GM12878 (cell line): ENCODE results near the gene ECM2. TPM values are rescaled to one million over a fixed set of nuclear protein-coding genes. Genes with fewer than 3 reads are reported as not detected.

ENCODE experiments used
- CHD4 ChIP-seq: fragments of 200-600 bp; sonication (generic); IDR thresholded peaks from 2 replicates; pipeline ENCODE4 v1.6.1; 2016; ENCODE audit warnings: mild to moderate bottlenecking
- CTCF ChIP-seq, 3 experiments: IDR thresholded peaks in 2 of 3; conservative IDR thresholded peaks in 1 of 3; 2 replicates each; pipeline ENCODE4 v1.5.1; 2011; ENCODE audit warnings: low read depth in 3 of 3, low read length in 3 of 3, mild to moderate bottlenecking in 3 of 3, control low read depth in 2 of 3, moderate library complexity in 2 of 3, inconsistent platforms in 1 of 3, mixed read lengths in 1 of 3; ENCODE audit not compliant: control insufficient read depth in 2 of 3, insufficient read depth in 1 of 3; ENCODE audit errors: extremely low read depth in 1 of 3
- EP300 ChIP-seq, 2 experiments: fragments of 150-350 bp in 1 of 2; IDR thresholded peaks; 2 replicates each; pipeline ENCODE4 v1.6.1; 2011 to 2012; ENCODE audit warnings: low read depth in 2 of 2, low read length in 2 of 2, borderline replicate concordance in 1 of 2, improper control_type of control experiment in 1 of 2, inconsistent platforms in 1 of 2; ENCODE audit not compliant: control insufficient read depth in 1 of 2
- ETV6 ChIP-seq, 2 experiments: fragments of 450-650 bp in 1 of 2; IDR thresholded peaks in 1 of 2; conservative IDR thresholded peaks in 1 of 2; 2 replicates each; pipeline ENCODE4 v1.6.1; 2014; ENCODE audit warnings: antibody characterized with exemption in 1 of 2, borderline replicate concordance in 1 of 2, low read depth in 1 of 2, mild to moderate bottlenecking in 1 of 2, moderate library complexity in 1 of 2
- GABPA ChIP-seq: IDR thresholded peaks from 2 replicates; pipeline ENCODE4 v1.6.1; 2014; ENCODE audit warnings: antibody characterized with exemption, low read depth, mild to moderate bottlenecking, inconsistent platforms
- MAX ChIP-seq: IDR thresholded peaks from 2 replicates; pipeline ENCODE4 v1.6.1; 2012; ENCODE audit warnings: low read depth, low read length, improper control_type of control experiment
- PKNOX1 ChIP-seq: fragments of 450-650 bp; IDR thresholded peaks from 2 replicates; pipeline ENCODE4 v1.6.1; 2016; ENCODE audit warnings: mild to moderate bottlenecking
- RFX5 ChIP-seq: IDR thresholded peaks from 2 replicates; pipeline ENCODE4 v1.6.1; 2011; ENCODE audit warnings: low read depth, low read length, improper control_type of control experiment
- SIN3A ChIP-seq: IDR thresholded peaks from 2 replicates; pipeline ENCODE4 v1.6.1; 2012; ENCODE audit warnings: low read depth, low read length, improper control_type of control experiment
- TBL1XR1 ChIP-seq: IDR thresholded peaks from 2 replicates; pipeline ENCODE4 v1.6.1; 2012; ENCODE audit warnings: low read depth, low read length, improper control_type of control experiment
- TCF7 ChIP-seq: IDR thresholded peaks from 2 replicates; pipeline ENCODE4 v1.6.1; 2014; ENCODE audit warnings: antibody characterized with exemption, borderline replicate concordance
- ZNF207 ChIP-seq: fragments of 450-650 bp; IDR thresholded peaks from 2 replicates; pipeline ENCODE4 v1.6.1; 2014; ENCODE audit warnings: antibody characterized with exemption, mild to moderate bottlenecking, borderline replicate concordance
- polyA plus RNA-seq, 11 experiments: library from polyadenylated mRNA; depleted of rRNA in 4 of 11; unstranded in 6 of 11; stranded (reverse) in 5 of 11; fragments of >200 nt; fragmentation: Nextera tagmentation in 4 of 11; fragmentation: Illumina TruSeq in 1 of 11; extraction: Ambion mirVana in 4 of 11; extraction: Trizol in 1 of 11; gene quantifications; 1 replicate in 1 of 11; 2 replicates in 10 of 11; pipeline versions ENCODE4 v1.2.1 to v1.2.3, GENCODE V29; 2011 to 2016; ENCODE audit warnings: inconsistent platforms in 2 of 11, missing spikeins in 2 of 11, low read depth in 1 of 11
- total RNA-seq, 4 experiments: library from RNA; depleted of rRNA in 3 of 4; stranded (reverse); fragments of >200 nt in 3 of 4; fragmentation: Illumina TruSeq in 1 of 4; extraction: Trizol in 1 of 4; gene quantifications; 2 replicates each; pipeline versions ENCODE4 v1.2.1 to v1.2.3, GENCODE V29; 2013 to 2021
- TF ChIP-seq, protein P1 (sequence below): fragments of 450-650 bp; IDR thresholded peaks from 2 replicates; pipeline ENCODE4 v1.6.1; 2018; ENCODE audit warnings: borderline replicate concordance, mild to moderate bottlenecking; ENCODE audit not compliant: partially characterized antibody

Gene ECM2
- total and polyA plus RNA-seq, 10 of the 15 experiments (the other 5 are each of a cell fraction or from before 2014, with no cell fraction given): 0.03 to 0.67 (median 0.09) TPM; not detected in 2

DNA sequence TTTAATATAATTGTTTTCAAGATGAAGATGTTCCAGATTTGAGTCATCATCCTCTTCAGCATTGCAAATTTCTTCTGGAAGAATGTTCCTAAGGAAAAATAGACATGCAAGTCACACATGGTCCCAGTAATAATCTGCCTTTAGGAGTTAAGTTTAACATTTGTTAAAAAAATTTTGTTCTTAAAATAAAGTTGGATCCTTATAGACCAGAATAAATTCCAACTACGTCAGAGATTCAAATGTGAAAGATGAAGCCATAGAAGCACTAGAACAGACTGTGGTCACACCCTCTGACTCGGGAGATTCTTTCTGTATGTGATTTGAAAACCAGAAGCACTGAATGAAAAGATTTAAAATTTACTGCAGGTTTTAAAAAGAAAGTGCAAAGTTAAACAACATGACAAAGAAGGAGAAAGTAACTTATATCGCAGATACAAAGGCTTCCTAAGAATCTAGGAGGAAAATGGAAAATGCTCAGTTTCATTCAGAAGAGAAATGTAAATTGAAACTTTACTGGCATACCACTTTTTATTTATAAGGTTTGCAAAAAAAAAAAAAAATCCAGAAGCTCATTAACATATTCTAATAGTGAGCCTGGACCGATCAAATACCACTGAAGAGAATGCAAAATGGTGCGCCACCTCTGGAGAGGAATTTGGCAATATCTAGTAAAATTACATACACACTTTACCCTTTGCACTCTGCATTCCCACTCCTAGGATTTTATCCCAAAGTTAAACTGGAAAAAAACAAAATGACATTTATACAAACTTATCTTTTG is 39.2 kb downstream of the ECM2 start (continued):
- TF ChIP-seq ETV6 (conservative IDR thresholded peaks at IDR 0.05 in 1 of 2, IDR thresholded peaks at IDR 0.05 in 1 of 2; ENCODE audit: borderline replicate concordance in 1 of 2, low read depth in 1 of 2) (no peak), RFX5 (no peak), TBL1XR1 (no peak), PKNOX1 (no peak), CTCF (IDR thresholded peaks at IDR 0.05 in 2 of 3, conservative IDR thresholded peaks at IDR 0.05 in 1 of 3; ENCODE audit: control insufficient read depth in 2 of 3, extremely low read depth in 1 of 3, insufficient read depth in 1 of 3, low read depth in 3 of 3, low read length in 3 of 3) (no peak), EP300 (IDR thresholded peaks at IDR 0.05; ENCODE audit: borderline replicate concordance in 1 of 2, control insufficient read depth in 1 of 2, low read depth in 2 of 2, low read length in 2 of 2) (no peak), GABPA (no peak), MAX (no peak), CHD4 (no peak), TCF7 (no peak), SIN3A (no peak), ZNF207 (no peak)
- TF ChIP-seq, protein P1, sequence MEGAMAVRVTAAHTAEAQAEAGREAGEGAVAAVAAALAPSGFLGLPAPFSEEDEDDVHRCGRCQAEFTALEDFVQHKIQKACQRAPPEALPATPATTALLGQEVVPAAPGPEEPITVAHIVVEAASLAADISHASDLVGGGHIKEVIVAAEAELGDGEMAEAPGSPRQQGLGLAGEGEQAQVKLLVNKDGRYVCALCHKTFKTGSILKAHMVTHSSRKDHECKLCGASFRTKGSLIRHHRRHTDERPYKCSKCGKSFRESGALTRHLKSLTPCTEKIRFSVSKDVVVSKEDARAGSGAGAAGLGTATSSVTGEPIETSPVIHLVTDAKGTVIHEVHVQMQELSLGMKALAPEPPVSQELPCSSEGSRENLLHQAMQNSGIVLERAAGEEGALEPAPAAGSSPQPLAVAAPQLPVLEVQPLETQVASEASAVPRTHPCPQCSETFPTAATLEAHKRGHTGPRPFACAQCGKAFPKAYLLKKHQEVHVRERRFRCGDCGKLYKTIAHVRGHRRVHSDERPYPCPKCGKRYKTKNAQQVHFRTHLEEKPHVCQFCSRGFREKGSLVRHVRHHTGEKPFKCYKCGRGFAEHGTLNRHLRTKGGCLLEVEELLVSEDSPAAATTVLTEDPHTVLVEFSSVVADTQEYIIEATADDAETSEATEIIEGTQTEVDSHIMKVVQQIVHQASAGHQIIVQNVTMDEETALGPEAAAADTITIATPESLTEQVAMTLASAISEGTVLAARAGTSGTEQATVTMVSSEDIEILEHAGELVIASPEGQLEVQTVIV: no peak
